CD8-positive, alpha-beta memory T cell (primary cell): Measurements from ENCODE around the gene GRB14. TPM values are rescaled to one million over a fixed set of nuclear protein-coding genes. Genes with fewer than 3 reads are reported as not detected.

Experiments used
- CTCF ChIA-PET: fragments of 350-600 bp; sonication (Branson Sonifier 250); formaldehyde crosslinking; loops from one replicate; lab custom pipeline; 2021; ENCODE audit warnings: antibody characterized with exemption; lab: Charles Lee
- POLR2A ChIA-PET: fragments of 350-600 bp; sonication (Branson Sonifier 250); formaldehyde crosslinking; loops from one replicate; lab custom pipeline; 2021; ENCODE audit warnings: antibody characterized with exemption; lab: Charles Lee
- DNase-seq, 5 donors: peaks; one replicate each; pipeline versions ENCODE4 v3.0.0 to v3.0.0-alpha.2; 2020 to 2022; ENCODE audit warnings: mixed read lengths in 1 of 5
- H3K27ac ChIP-seq: one replicate; pipeline ENCODE4 v1.7.0; 2013; ENCODE audit warnings: low read depth, mild to moderate bottlenecking, low read length, moderate library complexity
- H3K27me3 ChIP-seq: 2 replicates; pipeline ENCODE4 v1.7.0; 2013; ENCODE audit warnings: low read length, mild to moderate bottlenecking; ENCODE audit not compliant: insufficient read depth, poor library complexity, severe bottlenecking
- H3K36me3 ChIP-seq: 2 replicates; pipeline ENCODE4 v1.7.0; 2013; ENCODE audit warnings: mild to moderate bottlenecking, low read length, moderate library complexity; ENCODE audit not compliant: insufficient read depth
- H3K4me1 ChIP-seq: 2 replicates; pipeline ENCODE4 v1.7.0; 2013; ENCODE audit warnings: mild to moderate bottlenecking, low read length, moderate library complexity; ENCODE audit not compliant: insufficient read depth
- H3K4me3 ChIP-seq: 2 replicates; pipeline ENCODE4 v1.7.0; 2013; ENCODE audit warnings: mild to moderate bottlenecking, low read length
- H3K9me3 ChIP-seq: 2 replicates; pipeline ENCODE4 v1.7.0; 2013; ENCODE audit warnings: mild to moderate bottlenecking, low read length
- H3K27ac Mint-ChIP-seq, 8 donors: one replicate each; pipeline ENCODE4 v1.8.0; 2020 to 2021; ENCODE audit warnings: mixed read lengths in 8 of 8, mild to moderate bottlenecking in 6 of 8, inconsistent platforms in 3 of 8, moderate library complexity in 3 of 8
- H3K27me3 Mint-ChIP-seq, 2 donors: one replicate each; pipeline ENCODE4 v1.8.0; 2020 to 2021; ENCODE audit warnings: mixed read lengths in 2 of 2, mild to moderate bottlenecking in 1 of 2, moderate library complexity in 1 of 2
- H3K36me3 Mint-ChIP-seq, 3 donors: one replicate each; pipeline ENCODE4 v1.8.0; 2020 to 2021; ENCODE audit warnings: mixed read lengths in 3 of 3, inconsistent platforms in 1 of 3, mild to moderate bottlenecking in 1 of 3
- H3K4me1 Mint-ChIP-seq, 3 donors: one replicate each; pipeline ENCODE4 v1.8.0; 2020 to 2021; ENCODE audit warnings: mixed read lengths in 3 of 3, inconsistent platforms in 1 of 3, mild to moderate bottlenecking in 1 of 3
- H3K4me3 Mint-ChIP-seq, 7 donors: one replicate each; pipeline ENCODE4 v1.8.0; 2020 to 2021; ENCODE audit warnings: mixed read lengths in 7 of 7, mild to moderate bottlenecking in 6 of 7, moderate library complexity in 4 of 7, inconsistent platforms in 2 of 7
- H3K9me3 Mint-ChIP-seq, 5 donors: one replicate each; pipeline ENCODE4 v1.8.0; 2020 to 2022; ENCODE audit warnings: mixed read lengths in 5 of 5, mild to moderate bottlenecking in 3 of 5, moderate library complexity in 2 of 5, inconsistent platforms in 1 of 5
- polyA plus RNA-seq: library from polyadenylated mRNA; unstranded; fragments of 300-500 nt; fragmentation: Illumina TruSeq; gene quantifications from one replicate; pipeline ENCODE4 v1.2.3, GENCODE V29; 2021
- total RNA-seq, 2 experiments: library from RNA; stranded (reverse); gene quantifications; one replicate each; pipeline ENCODE4 v1.2.3, GENCODE V29; 2021

Gene GRB14
- total and polyA plus RNA-seq, 3 experiments from 2014 or later, result not detected

DNA sequence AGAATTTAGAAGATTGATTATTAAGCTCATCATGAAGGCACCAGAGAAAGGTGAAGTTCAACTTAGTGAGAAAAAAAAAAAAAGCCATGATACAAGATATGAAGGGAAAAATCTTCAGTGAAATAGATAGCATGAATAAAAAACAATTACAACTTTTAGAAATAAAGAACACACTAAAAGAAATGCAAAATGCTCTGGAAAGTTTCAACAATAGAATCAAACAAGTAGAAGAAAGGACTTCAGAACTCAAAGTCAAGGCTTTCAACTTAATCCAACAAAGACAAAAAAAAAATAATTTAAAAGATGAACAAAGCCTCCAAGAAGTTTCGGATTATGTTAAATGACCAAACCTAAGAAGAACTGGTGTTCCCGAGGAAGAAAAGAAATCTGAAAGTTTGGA lies 105.5 kb downstream of the GRB14 start:
- H3K9me3 ChIP-seq, result no peaks in the 10 kb centered on the region
- ChIA-PET CTCF (no interaction called here), POLR2A (no interaction called here)
- H3K27ac ChIP-seq, result no peak overlapping the region
- no peak overlapping the region for H3K4me3 ChIP-seq
- Mint-ChIP-seq H3K4me3 (no peak overlapping the region), H3K4me1 (no peaks in the 10 kb centered on the region), H3K27me3 (no peaks in the 10 kb centered on the region), H3K9me3 (peaks cover 18 to 39% (median 29%) of the 10 kb centered on the region in 5 donors), H3K36me3 (peaks cover 0 to 1% (median 0%) of the 10 kb centered on the region in 3 donors), H3K27ac (no peak overlapping the region)
- DNase-seq, result no peak
- no peaks in the 10 kb centered on the region for H3K4me1 ChIP-seq
- H3K27me3 ChIP-seq, result no peaks in the 10 kb centered on the region
- H3K36me3 ChIP-seq, result no peaks in the 10 kb centered on the region

DNA sequence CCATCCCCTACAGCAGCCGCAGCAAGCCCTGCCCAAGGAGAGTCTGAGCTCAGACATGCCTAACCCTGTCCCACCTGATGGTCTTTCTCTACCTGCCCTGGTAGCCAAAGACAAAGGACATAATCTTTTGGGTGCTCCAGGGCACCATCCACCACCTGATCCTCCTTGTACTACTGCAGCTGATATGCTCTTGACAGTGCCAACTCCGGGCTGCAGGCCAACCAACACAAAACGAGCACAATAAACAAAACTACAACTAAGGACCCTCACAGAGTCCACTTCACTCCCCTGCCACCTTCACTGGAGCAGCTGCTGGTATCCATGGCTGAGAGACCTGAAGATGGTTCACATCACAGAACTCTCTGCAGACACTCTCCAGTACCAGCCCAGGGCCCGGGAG lies 106.3 kb downstream of the GRB14 start:
- no peaks in the 10 kb centered on the region for H3K4me1 Mint-ChIP-seq
- H3K9me3 ChIP-seq, result no peaks in the 10 kb centered on the region
- POLR2A ChIA-PET, result no interaction called here
- no peak for DNase-seq
- no peaks in the 10 kb centered on the region for H3K4me1 ChIP-seq
- H3K36me3 Mint-ChIP-seq, result peaks cover 0 to 1% (median 0%) of the 10 kb centered on the region in 3 donors
- no peak overlapping the region for H3K27ac Mint-ChIP-seq
- no peak overlapping the region for H3K27ac ChIP-seq
- peaks cover 20 to 36% (median 29%) of the 10 kb centered on the region in 5 donors for H3K9me3 Mint-ChIP-seq
- no peaks in the 10 kb centered on the region for H3K27me3 Mint-ChIP-seq
- H3K36me3 ChIP-seq, result no peaks in the 10 kb centered on the region
- CTCF ChIA-PET, result interaction anchor here (0.7 kb wide), 1 partner anchor 1819 kb away, joined by 3 read pairs; no protein-coding TSS in a partner anchor
- H3K4me3 ChIP-seq, result no peak overlapping the region
- H3K4me3 Mint-ChIP-seq, result no peak overlapping the region
- no peaks in the 10 kb centered on the region for H3K27me3 ChIP-seq

DNA sequence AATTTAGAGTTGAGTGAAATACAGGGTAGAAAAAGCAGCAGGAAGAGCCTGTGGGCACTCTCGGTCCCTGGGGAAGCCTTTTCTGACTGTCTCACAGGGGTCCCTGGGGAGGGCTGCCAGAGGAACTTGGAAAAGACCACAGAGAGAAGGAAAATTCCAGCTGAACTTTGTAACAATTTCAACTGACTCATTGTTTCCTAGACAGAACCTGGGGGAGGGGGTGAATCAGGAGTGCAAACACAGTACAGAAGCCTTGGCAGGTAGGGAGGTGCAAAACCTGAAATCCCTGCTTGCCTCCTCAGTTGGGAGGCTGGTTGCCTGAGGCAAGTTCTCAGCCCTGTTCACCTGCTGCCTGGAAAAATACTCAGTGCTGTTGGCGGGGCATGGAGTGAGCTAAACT lies 106.8 kb downstream of the GRB14 start:
- Mint-ChIP-seq H3K4me3 (no peak overlapping the region), H3K9me3 (peaks cover 20 to 39% (median 32%) of the 10 kb centered on the region in 5 donors), H3K27ac (no peak overlapping the region), H3K36me3 (peaks cover 0 to 1% (median 0%) of the 10 kb centered on the region in 3 donors), H3K4me1 (no peaks in the 10 kb centered on the region), H3K27me3 (no peaks in the 10 kb centered on the region)
- no peaks in the 10 kb centered on the region for H3K9me3 ChIP-seq
- CTCF ChIA-PET, result no interaction called here
- H3K36me3 ChIP-seq, result no peaks in the 10 kb centered on the region
- no peaks in the 10 kb centered on the region for H3K4me1 ChIP-seq
- POLR2A ChIA-PET, result no interaction called here
- H3K27me3 ChIP-seq, result no peaks in the 10 kb centered on the region
- no peak overlapping the region for H3K27ac ChIP-seq
- no peak for DNase-seq
- H3K4me3 ChIP-seq, result no peak overlapping the region

DNA sequence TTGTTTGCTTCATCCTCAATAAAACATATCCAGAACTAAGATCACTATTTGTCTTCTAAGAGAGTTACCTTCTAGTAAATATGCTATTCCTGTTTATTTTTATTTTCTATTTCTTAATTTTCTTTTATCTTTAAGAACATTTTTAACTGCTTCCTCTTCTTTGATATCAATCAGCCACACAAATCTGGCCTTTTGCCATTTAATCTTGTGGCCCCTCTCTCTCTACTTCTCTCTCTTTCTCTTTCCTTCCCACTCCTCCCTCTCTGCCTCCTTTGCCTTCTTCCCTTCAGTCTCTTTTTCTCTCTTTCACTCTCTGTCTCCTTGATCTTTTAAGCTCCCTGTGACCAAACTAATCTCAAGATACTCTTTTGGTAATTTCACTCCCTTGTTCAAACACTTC lies 108.4 kb downstream of the GRB14 start:
- H3K9me3 Mint-ChIP-seq, result peaks cover 18 to 36% (median 24%) of the 10 kb centered on the region in 5 donors
- Histone ChIP-seq H3K9me3 (no peaks in the 10 kb centered on the region), H3K36me3 (no peaks in the 10 kb centered on the region), H3K27me3 (no peaks in the 10 kb centered on the region), H3K4me3 (no peak overlapping the region), H3K27ac (no peak overlapping the region), H3K4me1 (no peaks in the 10 kb centered on the region)
- ChIA-PET POLR2A (no interaction called here), CTCF (no interaction called here)
- no peaks in the 10 kb centered on the region for H3K4me1 Mint-ChIP-seq
- H3K27me3 Mint-ChIP-seq, result no peaks in the 10 kb centered on the region
- no peak overlapping the region for H3K27ac Mint-ChIP-seq
- no peak overlapping the region for H3K4me3 Mint-ChIP-seq
- DNase-seq, result no peak
- peaks cover 0 to 1% (median 0%) of the 10 kb centered on the region in 3 donors for H3K36me3 Mint-ChIP-seq

DNA sequence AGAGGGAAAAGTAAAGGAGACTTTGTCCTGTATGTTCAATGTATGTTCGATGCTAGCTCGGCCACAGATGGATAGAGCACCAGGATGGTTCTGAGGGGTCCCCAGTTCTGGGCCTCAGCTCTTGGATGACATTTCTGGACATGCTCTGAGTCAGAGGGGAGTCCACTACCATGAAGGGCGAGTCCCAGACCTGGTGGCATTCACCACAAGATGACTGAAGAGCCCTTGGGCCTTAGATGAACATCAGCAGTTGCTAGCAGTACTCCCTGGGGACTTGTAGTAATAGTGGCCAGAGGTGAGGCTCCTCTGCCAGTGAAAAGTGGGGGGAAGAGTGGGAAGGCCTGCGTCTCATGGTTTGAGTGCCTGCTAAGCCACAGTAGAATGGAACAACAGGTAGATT lies 109.5 kb downstream of the GRB14 start:
- Mint-ChIP-seq H3K4me1 (no peaks in the 10 kb centered on the region), H3K36me3 (peaks cover 0 to 1% (median 0%) of the 10 kb centered on the region in 3 donors), H3K9me3 (peaks cover 15 to 29% (median 24%) of the 10 kb centered on the region in 5 donors), H3K27me3 (no peaks in the 10 kb centered on the region), H3K27ac (no peak overlapping the region), H3K4me3 (no peak overlapping the region)
- Histone ChIP-seq H3K4me3 (no peak overlapping the region), H3K4me1 (no peaks in the 10 kb centered on the region), H3K36me3 (no peaks in the 10 kb centered on the region), H3K27me3 (no peaks in the 10 kb centered on the region), H3K27ac (no peak overlapping the region), H3K9me3 (no peaks in the 10 kb centered on the region)
- no peak for DNase-seq
- CTCF ChIA-PET, result no interaction called here
- POLR2A ChIA-PET, result no interaction called here

DNA sequence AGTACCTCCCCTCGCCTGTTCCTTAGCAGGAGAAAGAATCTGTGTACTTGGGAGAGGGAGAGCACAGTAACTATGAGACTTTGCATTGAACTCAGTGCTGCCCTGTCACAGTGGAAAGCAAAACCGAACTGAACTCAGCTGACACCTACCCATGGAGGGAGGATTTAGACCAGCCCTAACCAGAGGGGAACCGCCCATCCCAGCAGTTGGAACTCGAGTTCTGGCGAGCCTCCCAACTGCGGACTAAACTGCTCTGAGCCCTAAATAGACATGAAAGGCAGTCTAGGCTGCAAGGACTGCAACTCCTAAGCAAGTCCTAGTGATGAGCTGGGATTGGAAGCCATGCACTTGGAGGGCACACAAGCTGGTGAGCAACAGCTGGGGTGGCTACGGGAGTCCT lies 110.4 kb downstream of the GRB14 start:
- Mint-ChIP-seq H3K27me3 (no peaks in the 10 kb centered on the region), H3K27ac (no peak overlapping the region), H3K4me3 (no peak overlapping the region), H3K4me1 (no peaks in the 10 kb centered on the region), H3K36me3 (peaks cover 0 to 1% (median 0%) of the 10 kb centered on the region in 3 donors), H3K9me3 (peaks cover 15 to 29% (median 23%) of the 10 kb centered on the region in 5 donors)
- POLR2A ChIA-PET, result no interaction called here
- no peaks in the 10 kb centered on the region for H3K9me3 ChIP-seq
- H3K36me3 ChIP-seq, result no peaks in the 10 kb centered on the region
- no peaks in the 10 kb centered on the region for H3K4me1 ChIP-seq
- no peak overlapping the region for H3K27ac ChIP-seq
- no peak overlapping the region for H3K4me3 ChIP-seq
- no peak for DNase-seq
- CTCF ChIA-PET, result no interaction called here
- no peaks in the 10 kb centered on the region for H3K27me3 ChIP-seq

DNA sequence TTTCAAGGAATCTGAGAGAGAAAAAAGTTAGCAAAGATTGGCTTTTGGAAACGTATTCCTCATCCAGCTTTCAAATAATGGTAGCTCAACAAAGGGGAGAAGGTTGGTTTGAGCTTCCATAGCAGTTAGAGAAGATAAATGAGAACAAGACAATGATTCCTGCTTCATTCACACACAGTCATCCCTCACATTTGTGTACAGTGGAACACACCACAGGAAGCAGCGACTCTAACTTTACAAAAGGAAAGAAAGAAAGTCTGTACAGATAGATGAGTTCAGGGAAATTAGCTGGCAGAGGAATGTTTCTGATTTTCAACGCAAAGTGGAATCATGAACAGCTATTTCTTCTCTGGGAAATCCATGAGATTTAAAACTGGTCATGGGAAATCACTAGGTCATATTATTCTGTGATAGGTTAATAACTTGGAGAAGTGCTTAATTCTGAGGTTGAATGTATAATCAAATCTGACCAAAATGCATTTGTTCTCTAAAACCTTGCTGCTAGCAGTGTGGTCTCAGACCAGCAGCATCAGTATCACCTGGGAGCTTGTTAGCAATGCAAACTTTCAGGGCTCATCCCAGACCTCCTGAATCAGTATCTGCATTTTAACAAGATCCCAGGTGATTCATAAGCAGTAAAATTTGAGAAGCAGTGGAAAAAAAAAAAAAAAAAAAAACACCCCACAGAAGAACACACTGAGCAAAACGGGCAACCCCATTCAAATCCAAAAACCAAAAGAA lies 112.0 kb downstream of the GRB14 start:
- CTCF ChIA-PET, result no interaction called here
- Histone ChIP-seq H3K27ac (no peak overlapping the region), H3K9me3 (no peaks in the 10 kb centered on the region), H3K36me3 (no peaks in the 10 kb centered on the region), H3K4me1 (no peaks in the 10 kb centered on the region), H3K4me3 (no peak overlapping the region), H3K27me3 (no peaks in the 10 kb centered on the region)
- no peaks in the 10 kb centered on the region for H3K4me1 Mint-ChIP-seq
- H3K27ac Mint-ChIP-seq, result no peak overlapping the region
- H3K9me3 Mint-ChIP-seq, result peaks cover 11 to 18% (median 15%) of the 10 kb centered on the region in 5 donors
- peaks cover 0 to 1% (median 0%) of the 10 kb centered on the region in 3 donors for H3K36me3 Mint-ChIP-seq
- no peak overlapping the region for H3K4me3 Mint-ChIP-seq
- no peak for DNase-seq
- H3K27me3 Mint-ChIP-seq, result no peaks in the 10 kb centered on the region
- POLR2A ChIA-PET, result no interaction called here

DNA sequence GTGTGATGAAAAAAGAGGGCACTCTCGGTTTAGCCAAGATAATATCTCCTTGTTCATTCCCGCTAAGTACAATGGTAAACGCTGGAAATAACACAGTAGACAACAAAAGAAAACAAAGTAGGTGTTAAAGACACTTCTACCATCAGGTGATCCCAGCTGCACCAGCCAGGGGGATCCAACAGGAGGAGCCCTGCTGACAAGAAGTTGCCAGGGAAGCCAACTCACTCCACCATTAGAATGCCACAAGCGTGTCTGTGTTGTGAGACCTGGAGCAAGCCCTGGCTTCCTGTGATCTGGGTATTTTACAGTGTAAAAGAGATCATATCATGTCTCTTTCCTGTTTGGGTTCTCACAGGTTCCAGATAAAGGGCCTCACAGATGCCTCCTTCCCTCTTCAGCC lies 117.0 kb downstream of the GRB14 start:
- Mint-ChIP-seq H3K4me1 (no peaks in the 10 kb centered on the region), H3K27ac (no peak overlapping the region), H3K9me3 (peaks cover 0 to 9% (median 2%) of the 10 kb centered on the region in 5 donors), H3K27me3 (no peaks in the 10 kb centered on the region), H3K4me3 (no peak overlapping the region), H3K36me3 (no peaks in the 10 kb centered on the region)
- ChIA-PET CTCF (no interaction called here), POLR2A (no interaction called here)
- no peaks in the 10 kb centered on the region for H3K27me3 ChIP-seq
- H3K4me1 ChIP-seq, result no peaks in the 10 kb centered on the region
- no peak for DNase-seq
- no peak overlapping the region for H3K4me3 ChIP-seq
- H3K27ac ChIP-seq, result no peak overlapping the region
- H3K9me3 ChIP-seq, result no peaks in the 10 kb centered on the region
- H3K36me3 ChIP-seq, result no peaks in the 10 kb centered on the region
